HG02610 (cell line): ENCODE results near the gene LRRC32.
A peak's percentile ranks its signal among the peaks of the same experiment; 100 is the strongest.
"Not testable (repeated sequence)": the region's sequence is repeated elsewhere in the genome, so short reads cannot be mapped to it uniquely, and the experiment has no call there.

Source experiments
- ATAC-seq: cut with Tn5 transposase; IDR thresholded peaks from one replicate; pipeline ENCODE4 v1.9.1; 2021; ENCODE audit warnings: mild to moderate bottlenecking, moderate library complexity; ENCODE audit not compliant: unreplicated experiment

Gene LRRC32

GRCh38 chr11:76630600-76631281 is 39.8 kb downstream of the LRRC32 start:
- ATAC-seq: no peak

GRCh38 chr11:76629853-76630599 is 40.5 kb downstream of the LRRC32 start:
- no peak for ATAC-seq

GRCh38 chr11:76629116-76629852 is 41.3 kb downstream of the LRRC32 start:
- no peak for ATAC-seq

- ATAC-seq: no peak
These were observed 42.1 kb downstream of the LRRC32 start for GRCh38 chr11:76628408-76628947.

- no peak for ATAC-seq
These were observed 42.9 kb downstream of the LRRC32 start for GRCh38 chr11:76627606-76628005.

GRCh38 chr11:76626921-76627401 is 43.6 kb downstream of the LRRC32 start:
- peak; percentile 85 for ATAC-seq

- ATAC-seq: no peak
These were observed 44.3 kb downstream of the LRRC32 start for GRCh38 chr11:76626266-76626665.

GRCh38 chr11:76625472-76626186 is 44.9 kb downstream of the LRRC32 start:
- no peak for ATAC-seq

GRCh38 chr11:76624500-76625379 is 45.8 kb downstream of the LRRC32 start:
- ATAC-seq: no peak

GRCh38 chr11:76623884-76624419 is 46.6 kb downstream of the LRRC32 start:
- no peak for ATAC-seq

- ATAC-seq: no peak
These were observed 47.2 kb downstream of the LRRC32 start for GRCh38 chr11:76623171-76623883.

- no peak for ATAC-seq
These were observed 48.0 kb downstream of the LRRC32 start for GRCh38 chr11:76622493-76623094.

GRCh38 chr11:76621868-76622267 is 48.7 kb downstream of the LRRC32 start:
- no peak for ATAC-seq

- no peak for ATAC-seq
These were observed 49.1 kb downstream of the LRRC32 start for GRCh38 chr11:76621466-76621865.

- ATAC-seq: no peak
These were observed 50.1 kb downstream of the LRRC32 start for GRCh38 chr11:76620489-76620888.

GRCh38 chr11:76619801-76620200 is 50.7 kb downstream of the LRRC32 start:
- not testable (repeated sequence) for ATAC-seq

GRCh38 chr11:76617553-76618265 is 52.8 kb downstream of the LRRC32 start:
- no peak for ATAC-seq
